GM19099 (cell line): ENCODE results near the gene ACSS1.

Experiments
- POLR2A ChIP-seq: IDR thresholded peaks from 3 replicates; pipeline ENCODE4 v1.6.1; 2011; ENCODE audit warnings: low read depth; ENCODE audit not compliant: insufficient read length; ENCODE audit errors: extremely low read depth

Gene ACSS1

GRCh38 chr20:25058051-25058846, at the start of gene ACSS1:
Gene ACSS1 (minus strand): TSS chr20:25058139. CDS start chr20:25058102, 37 bp downstream.
- TF ChIP-seq POLR2A = peak; percentile 75

- TF ChIP-seq POLR2A = no peak
Measured at GRCh38 chr20:25103526-25103925, 45.6 kb upstream of the ACSS1 start.

- TF ChIP-seq POLR2A = no peak
Measured at GRCh38 chr20:25100914-25101313, 43.0 kb upstream of the ACSS1 start.

GRCh38 chr20:25099601-25100140, 41.7 kb upstream of the ACSS1 start:
- no peak for TF ChIP-seq POLR2A

- no peak for TF ChIP-seq POLR2A
Measured at GRCh38 chr20:25097498-25097897, 39.6 kb upstream of the ACSS1 start.

GRCh38 chr20:25090492-25091429, 32.8 kb upstream of the ACSS1 start:
- no peak for TF ChIP-seq POLR2A

- TF ChIP-seq POLR2A = no peak
Measured at GRCh38 chr20:25089662-25090061, 31.7 kb upstream of the ACSS1 start.

GRCh38 chr20:25089096-25089495, 31.2 kb upstream of the ACSS1 start:
- TF ChIP-seq POLR2A = no peak

GRCh38 chr20:25088267-25088666, 30.3 kb upstream of the ACSS1 start:
- no peak for TF ChIP-seq POLR2A

GRCh38 chr20:25087186-25087929, 29.4 kb upstream of the ACSS1 start:
- no peak for TF ChIP-seq POLR2A

GRCh38 chr20:25085756-25086495, 28.0 kb upstream of the ACSS1 start:
- TF ChIP-seq POLR2A = no peak

- no peak for TF ChIP-seq POLR2A
Measured at GRCh38 chr20:25084626-25085187, 26.8 kb upstream of the ACSS1 start.

- TF ChIP-seq POLR2A = no peak
Measured at GRCh38 chr20:25083773-25084625, 26.1 kb upstream of the ACSS1 start.

- TF ChIP-seq POLR2A = no peak
Measured at GRCh38 chr20:25083141-25083772, 25.3 kb upstream of the ACSS1 start.
